HG03520 (cell line): ENCODE results near the gene DENND4B.
A peak's percentile ranks its signal among the peaks of the same experiment; 100 is the strongest.
"Not testable (repeated sequence)": the region's sequence is repeated elsewhere in the genome, so short reads cannot be mapped to it uniquely, and the experiment has no call there.

ENCODE experiments used
- ATAC-seq: cut with Tn5 transposase; IDR thresholded peaks from one replicate; pipeline ENCODE4 v1.9.1; 2021; ENCODE audit warnings: mild to moderate bottlenecking, moderate library complexity; ENCODE audit not compliant: unreplicated experiment

The DENND4B gene

DNA sequence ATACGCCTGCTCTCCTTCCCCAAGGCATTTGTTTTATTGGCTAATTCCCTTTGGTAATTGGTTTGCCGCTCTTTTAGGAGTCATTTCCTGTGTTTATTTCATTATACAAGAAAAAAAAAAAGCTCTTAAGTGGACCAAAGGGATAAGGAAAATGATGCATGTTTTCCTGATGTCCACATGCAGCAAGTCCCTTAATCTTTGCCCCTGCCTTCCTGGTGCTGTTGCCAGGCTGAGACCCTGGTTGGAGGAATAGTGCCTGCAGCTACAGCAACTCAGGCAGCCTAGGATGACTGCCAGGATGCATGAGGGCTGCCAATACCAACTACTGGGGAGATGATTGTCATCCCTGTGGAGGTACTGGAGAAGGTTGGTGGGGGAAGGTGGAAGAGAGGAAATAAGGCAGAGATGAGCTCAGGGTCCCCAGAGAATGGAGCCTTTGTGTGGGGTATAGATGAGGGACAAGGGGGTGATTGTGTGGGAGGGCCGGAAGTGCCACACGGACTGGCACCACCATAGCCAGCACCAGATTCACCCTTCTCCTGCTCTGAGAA, 17.7 kb downstream of the DENND4B start:
- no peak for ATAC-seq

DNA sequence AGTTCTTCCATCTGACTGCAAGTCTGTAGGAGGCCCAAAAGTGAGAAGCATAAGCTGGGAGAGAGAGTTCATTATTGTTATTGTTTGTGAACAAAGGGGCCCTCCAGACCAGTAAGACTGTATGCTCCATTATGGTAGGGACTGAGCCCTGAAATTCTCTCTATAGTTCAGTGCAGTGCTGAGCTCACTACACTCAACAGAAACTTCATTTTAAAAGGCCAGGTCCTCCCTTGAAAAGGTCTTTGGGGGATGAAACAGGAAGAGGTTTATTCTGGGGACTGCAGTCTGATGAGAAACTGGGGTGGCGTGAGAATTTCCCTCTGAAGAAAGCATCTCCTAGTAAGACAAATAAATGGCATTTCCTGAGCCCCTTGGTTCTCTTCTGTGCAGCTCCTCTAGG, 18.3 kb downstream of the DENND4B start:
- no peak for ATAC-seq

GRCh38 chr1:153926405-153926804, 20.1 kb downstream of the DENND4B start:
- no peak for ATAC-seq

DNA sequence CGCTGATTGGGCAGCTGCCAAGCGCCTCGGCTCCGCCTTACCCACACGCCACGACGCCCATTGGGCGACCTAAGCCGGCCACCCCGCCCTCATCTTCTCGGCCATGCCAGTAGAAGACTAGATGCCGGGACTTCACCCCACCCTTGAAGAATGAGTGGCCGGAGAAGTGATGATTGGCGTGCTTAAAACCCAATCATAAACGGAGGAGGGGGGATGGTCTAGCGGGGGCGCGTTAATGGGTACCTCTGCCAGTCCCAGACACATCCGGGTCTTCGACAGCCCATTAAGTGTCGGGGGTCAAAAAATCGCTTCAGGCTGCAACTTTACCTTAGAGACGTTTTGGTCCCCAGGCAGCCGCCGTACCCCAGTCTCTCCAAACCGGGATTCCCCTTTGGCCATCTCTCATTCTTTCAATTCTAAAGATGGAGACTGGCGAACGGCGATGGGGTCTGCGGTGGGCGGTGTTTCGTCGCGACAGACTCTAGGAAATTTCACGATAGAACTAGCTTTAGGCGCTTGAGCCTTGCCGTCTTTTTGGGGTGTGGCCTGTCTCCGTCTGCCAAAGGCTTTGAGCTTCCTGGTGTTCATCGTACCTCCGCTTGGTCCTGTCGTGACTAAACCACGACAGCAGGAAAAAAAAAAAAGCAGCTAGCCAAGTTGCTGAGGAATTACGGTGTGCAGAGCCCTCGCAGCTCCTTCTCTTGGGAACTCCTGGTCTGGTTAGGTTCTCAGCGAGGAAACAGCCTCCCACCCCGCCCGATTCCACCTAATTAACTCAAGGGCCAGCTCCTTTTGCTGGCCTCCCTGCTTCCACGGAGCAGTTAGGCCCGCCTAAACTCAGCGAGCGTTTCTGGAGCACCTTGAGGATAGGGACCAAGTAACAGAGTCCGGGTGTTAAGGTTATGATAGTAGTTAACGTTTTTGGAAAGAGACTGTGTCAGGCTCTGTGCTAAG, 23.3 kb downstream of the DENND4B start, which contains the start of gene GATAD2B:
TSS of gene GATAD2B (minus strand) at position 1 of the 954 bp plus-strand sequence. CDS start 94,625 bp downstream, outside the sequence.
- peak; percentile 91 for ATAC-seq

- ATAC-seq = peak; percentile 25
Measured at GRCh38 chr1:153922076-153922971, 24.2 kb downstream of the DENND4B start.

- no peak for ATAC-seq
Measured at GRCh38 chr1:153921803-153922075, 24.8 kb downstream of the DENND4B start.

GRCh38 chr1:153921080-153921802, 25.3 kb downstream of the DENND4B start:
- ATAC-seq = no peak

- ATAC-seq = no peak
Measured at GRCh38 chr1:153919876-153920852, 26.4 kb downstream of the DENND4B start.

GRCh38 chr1:153916297-153916696, 30.2 kb downstream of the DENND4B start:
- ATAC-seq = no peak

- no peak for ATAC-seq
Measured at GRCh38 chr1:153912349-153912748, 34.2 kb downstream of the DENND4B start.

- ATAC-seq = not testable (repeated sequence)
Measured at GRCh38 chr1:153910560-153910959, 36.0 kb downstream of the DENND4B start.

GRCh38 chr1:153908071-153908470, 38.4 kb downstream of the DENND4B start:
- ATAC-seq = no peak

GRCh38 chr1:153907134-153907533, 39.4 kb downstream of the DENND4B start:
- no peak for ATAC-seq

GRCh38 chr1:153906396-153906795, 40.1 kb downstream of the DENND4B start:
- no peak for ATAC-seq

GRCh38 chr1:153905908-153906307, 40.6 kb downstream of the DENND4B start:
- ATAC-seq = not testable (repeated sequence)

DNA sequence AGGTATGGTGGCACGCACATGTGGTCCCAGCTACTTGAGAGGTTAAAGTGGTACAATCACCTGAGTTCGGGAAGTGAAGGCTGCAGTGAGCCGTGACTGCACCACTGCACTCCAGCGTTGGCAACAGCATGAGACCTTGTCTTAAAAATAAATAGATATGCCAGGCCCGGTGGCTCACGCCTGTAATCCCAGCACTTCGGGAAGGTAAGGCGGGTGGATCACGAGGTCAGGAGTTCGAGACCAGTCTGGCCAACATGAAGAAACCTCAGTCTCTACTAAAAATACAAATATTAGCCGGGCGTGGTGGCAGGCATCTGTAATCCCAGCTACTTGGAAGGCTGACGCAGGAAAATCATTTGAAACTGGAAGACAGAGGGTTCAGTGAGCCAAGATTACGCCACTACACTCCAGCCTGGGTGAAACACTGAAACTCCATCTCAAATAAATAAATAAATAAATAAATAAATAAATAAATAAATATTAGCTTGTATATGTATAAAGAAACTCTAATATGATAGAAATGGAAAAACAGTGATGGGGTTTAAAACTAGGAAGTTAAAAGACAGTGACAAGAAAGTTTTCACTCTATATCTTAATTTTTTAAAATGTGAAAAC, 42.6 kb downstream of the DENND4B start:
- no peak for ATAC-seq

DNA sequence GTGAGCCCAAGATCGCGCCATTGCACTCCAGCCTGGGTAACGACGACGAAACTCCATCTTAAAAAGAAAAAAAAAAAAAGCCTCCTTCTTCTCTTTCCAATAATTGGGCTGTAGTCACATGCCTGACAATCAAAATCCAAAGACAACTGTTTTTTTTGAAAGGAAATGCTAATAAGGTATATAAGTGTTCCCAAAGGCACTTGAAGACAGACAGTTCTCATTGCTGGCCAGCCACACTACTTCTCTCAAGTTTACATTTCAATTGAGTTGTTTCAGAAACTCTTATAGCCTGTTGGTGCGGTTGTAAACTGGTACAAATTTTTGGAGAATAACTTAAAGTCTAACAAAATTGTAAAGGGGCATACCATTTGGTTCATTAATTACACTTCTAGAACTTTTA, 47.0 kb downstream of the DENND4B start:
- ATAC-seq = no peak

- not testable (repeated sequence) for ATAC-seq
Measured at GRCh38 chr1:153895866-153896265, 50.7 kb downstream of the DENND4B start.

- ATAC-seq = not testable (repeated sequence)
Measured at GRCh38 chr1:153891042-153891441, 55.5 kb downstream of the DENND4B start.
